ENCODE data around the gene TMED10. TPM values are rescaled to one million over a fixed set of nuclear protein-coding genes. Genes with fewer than 3 reads are reported as not detected.

The TMED10 gene
- total and polyA plus RNA-seq, 2 donors (not counting 3 experiments of a cell fraction or from before 2014, with no cell fraction given), result 338 to 342 TPM

DNA sequence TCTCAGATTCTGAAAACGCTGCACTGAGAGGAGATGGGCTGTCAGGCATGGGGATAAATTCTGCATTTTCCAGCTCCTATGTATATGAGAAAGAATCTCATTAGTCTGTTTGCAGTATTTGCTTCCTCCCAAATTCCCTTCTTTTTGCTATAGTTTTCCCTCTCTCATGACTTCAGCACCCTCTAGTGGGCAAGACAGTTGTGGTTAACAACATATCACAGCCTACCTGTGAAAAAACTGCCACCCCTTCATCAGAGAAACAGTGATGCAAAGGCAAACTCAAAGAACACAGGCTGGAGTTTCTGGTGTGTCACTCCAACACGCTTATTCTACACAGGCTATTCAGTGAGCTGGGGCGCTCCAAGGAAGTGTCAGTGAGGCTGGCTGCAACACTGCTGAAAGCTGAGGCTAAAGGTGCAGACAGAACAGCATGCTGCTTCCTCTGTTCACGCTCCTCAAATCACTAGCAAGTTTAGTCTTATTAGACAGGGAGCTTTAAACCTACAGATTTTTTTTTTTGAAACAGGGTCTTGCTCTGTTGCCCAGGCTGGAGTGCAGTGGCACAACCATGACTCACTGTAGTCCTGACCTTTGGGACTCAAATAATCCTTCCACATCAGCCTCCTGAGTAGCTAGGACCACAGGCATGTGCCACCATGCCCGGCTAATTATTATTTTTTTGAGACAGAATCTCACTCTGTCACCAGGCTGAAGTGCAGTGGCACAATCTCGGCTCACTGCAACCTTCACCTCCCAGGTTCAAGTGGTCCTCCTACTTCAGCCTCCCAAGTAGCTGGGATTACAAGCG is 87.6 kb downstream of the TMED10 start:
- peaks cover 10 to 19% of the 10 kb centered on the region in 2 experiments for H3K36me3 ChIP-seq (ENCODE audit: control insufficient read depth in 2 of 2, extremely low read depth in 1 of 2, insufficient read depth in 2 of 2, low read length in 2 of 2)
- DNase-seq (ENCODE audit: low read depth, low spot score) (peak; percentile 70), FAIRE-seq (peak; percentile 86)
- H3K4me1 ChIP-seq (ENCODE audit: control insufficient read depth, extremely low read depth, insufficient read depth, low read length), result peaks cover 4% of the 10 kb centered on the region
- H3K27ac ChIP-seq (ENCODE audit: insufficient read depth, low read depth, low read length), result no peak overlapping the region
- CTCF ChIA-PET, result interaction anchor here (0.6 to 6.2 kb wide), 51 partner anchors 9 to 480 kb away, joined by 3 to 109 read pairs (median 5); partner anchors contain the start of genes ACYP1, PGF, PROX2 and RPS6KL1
- POLR2A ChIA-PET, result interaction anchor here (1.0 to 1.7 kb wide), 2 partner anchors 147 to 150 kb away, joined by 3 to 6 read pairs; no protein-coding TSS in a partner anchor
- H4K20me1 ChIP-seq (replicated peaks; ENCODE audit: control insufficient read depth, extremely low read depth, insufficient read depth, low read length), result no peaks in the 10 kb centered on the region
- intact Hi-C loops (cut with micrococcal nuclease), result loop anchor here (1.0 kb wide), 3 partner anchors 142 to 227 kb away; no protein-coding TSS in a partner anchor
- no peaks in the 10 kb centered on the region for H3K79me2 ChIP-seq (ENCODE audit: control insufficient read depth, insufficient read depth, low read length)
- no peaks in the 10 kb centered on the region for H3K9me3 ChIP-seq (replicated peaks; ENCODE audit: control insufficient read depth, insufficient read depth, low read length)
- dilution Hi-C loops (cut with MboI; ENCODE audit: extremely low pct_ligation_motif_present, low sequenced_read_pairs), result no loop called here
- no peak overlapping the region for H3K4me2 ChIP-seq (ENCODE audit: insufficient read depth, low read length)
- no peaks in the 10 kb centered on the region for H3K27me3 ChIP-seq (ENCODE audit: control insufficient read depth in 2 of 2, insufficient read depth in 2 of 2, low read length in 2 of 2)
- H3K9me1 ChIP-seq (replicated peaks; ENCODE audit: control insufficient read depth, extremely low read depth, insufficient read depth, low read length), result no peaks in the 10 kb centered on the region
- TF ChIP-seq, protein P1, sequence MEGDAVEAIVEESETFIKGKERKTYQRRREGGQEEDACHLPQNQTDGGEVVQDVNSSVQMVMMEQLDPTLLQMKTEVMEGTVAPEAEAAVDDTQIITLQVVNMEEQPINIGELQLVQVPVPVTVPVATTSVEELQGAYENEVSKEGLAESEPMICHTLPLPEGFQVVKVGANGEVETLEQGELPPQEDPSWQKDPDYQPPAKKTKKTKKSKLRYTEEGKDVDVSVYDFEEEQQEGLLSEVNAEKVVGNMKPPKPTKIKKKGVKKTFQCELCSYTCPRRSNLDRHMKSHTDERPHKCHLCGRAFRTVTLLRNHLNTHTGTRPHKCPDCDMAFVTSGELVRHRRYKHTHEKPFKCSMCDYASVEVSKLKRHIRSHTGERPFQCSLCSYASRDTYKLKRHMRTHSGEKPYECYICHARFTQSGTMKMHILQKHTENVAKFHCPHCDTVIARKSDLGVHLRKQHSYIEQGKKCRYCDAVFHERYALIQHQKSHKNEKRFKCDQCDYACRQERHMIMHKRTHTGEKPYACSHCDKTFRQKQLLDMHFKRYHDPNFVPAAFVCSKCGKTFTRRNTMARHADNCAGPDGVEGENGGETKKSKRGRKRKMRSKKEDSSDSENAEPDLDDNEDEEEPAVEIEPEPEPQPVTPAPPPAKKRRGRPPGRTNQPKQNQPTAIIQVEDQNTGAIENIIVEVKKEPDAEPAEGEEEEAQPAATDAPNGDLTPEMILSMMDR (IDR thresholded peaks at IDR 0.05; ENCODE audit: extremely low read depth in 1 of 2, insufficient read depth in 1 of 2, low read depth in 1 of 2, low read length in 2 of 2), result peak; percentile 62 to 74
- TF ChIP-seq EZH2 (IDR thresholded peaks at IDR 0.05; ENCODE audit: borderline replicate concordance, low read depth, low read length, severe bottlenecking), result no peak
- no peak for TF ChIP-seq JUN (IDR thresholded peaks at IDR 0.05; ENCODE audit: borderline replicate concordance, insufficient read depth, insufficient read length, low read depth)
- TF ChIP-seq, protein P2, sequence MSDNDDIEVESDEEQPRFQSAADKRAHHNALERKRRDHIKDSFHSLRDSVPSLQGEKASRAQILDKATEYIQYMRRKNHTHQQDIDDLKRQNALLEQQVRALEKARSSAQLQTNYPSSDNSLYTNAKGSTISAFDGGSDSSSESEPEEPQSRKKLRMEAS (IDR thresholded peaks at IDR 0.05; ENCODE audit: insufficient read depth, insufficient read length), result no peak
- BruUV-seq (replicated peaks), result no TSS peak
- H3K9ac ChIP-seq (replicated peaks; ENCODE audit: extremely low read depth, insufficient read depth, low read length), result no peak overlapping the region
- H3K4me3 ChIP-seq (replicated peaks in 1 of 3; ENCODE audit: insufficient read depth in 1 of 3, low read depth in 1 of 3, low read length in 3 of 3), result no peak overlapping the region
- no peak overlapping the region for H2AFZ ChIP-seq (ENCODE audit: low read depth, low read length)
